H9 (cell line): ENCODE data around the gene RAB43. TPM values are rescaled to one million over a fixed set of nuclear protein-coding genes. Genes with fewer than 3 reads are reported as not detected.

Source experiments
- DNase-seq: peaks from one replicate; pipeline ENCODE4 v3.0.0-alpha.2; 2017
- H2AFZ ChIP-seq: one replicate; pipeline ENCODE4 v1.6.1; 2013; ENCODE audit warnings: mild to moderate bottlenecking, low read length, control low read depth, moderate library complexity
- H2AK5ac ChIP-seq: 2 replicates; pipeline ENCODE4 v1.6.1; 2013; ENCODE audit warnings: low read length, control low read depth, mixed read lengths; ENCODE audit not compliant: insufficient read length
- H2BK120ac ChIP-seq: one replicate; pipeline ENCODE4 v1.6.1; 2013; ENCODE audit warnings: low read depth, mild to moderate bottlenecking, low read length, control low read depth, inconsistent platforms; ENCODE audit not compliant: poor library complexity, severe bottlenecking
- H2BK12ac ChIP-seq: 2 replicates; pipeline ENCODE4 v1.6.1; 2013; ENCODE audit warnings: low read length, control low read depth, mixed read lengths, low read depth; ENCODE audit not compliant: insufficient read length
- H2BK15ac ChIP-seq: 2 replicates; pipeline ENCODE4 v1.6.1; 2013; ENCODE audit warnings: low read depth, low read length, control low read depth
- H2BK20ac ChIP-seq: one replicate; pipeline ENCODE4 v1.6.1; 2013; ENCODE audit warnings: low read depth, mild to moderate bottlenecking, low read length, control low read depth, inconsistent platforms; ENCODE audit not compliant: poor library complexity, severe bottlenecking
- H2BK5ac ChIP-seq: 2 replicates; pipeline ENCODE4 v1.6.1; 2013; ENCODE audit warnings: low read length, control low read depth, mixed read lengths; ENCODE audit not compliant: insufficient read length
- H3K14ac ChIP-seq: 2 replicates; pipeline ENCODE4 v1.6.1; 2013; ENCODE audit warnings: low read length, control low read depth; ENCODE audit not compliant: insufficient read depth
- H3K18ac ChIP-seq: 2 replicates; pipeline ENCODE4 v1.6.1; 2013; ENCODE audit warnings: low read depth, mild to moderate bottlenecking, mixed read lengths, low read length, control low read depth; ENCODE audit not compliant: insufficient read length
- H3K23ac ChIP-seq: 2 replicates; pipeline ENCODE4 v1.6.1; 2013; ENCODE audit warnings: low read length, control low read depth, mixed read lengths, low read depth; ENCODE audit not compliant: insufficient read length
- H3K23me2 ChIP-seq: 2 replicates; pipeline ENCODE4 v1.6.1; 2013; ENCODE audit warnings: low read depth, mild to moderate bottlenecking, mixed read lengths, low read length, control low read depth; ENCODE audit not compliant: insufficient read length, poor library complexity, severe bottlenecking
- H3K27ac ChIP-seq: 2 replicates; pipeline ENCODE4 v1.5.1; 2013; ENCODE audit warnings: low read length, control low read depth, mixed read lengths, low read depth; ENCODE audit not compliant: insufficient read length
- H3K27me3 ChIP-seq: 2 replicates; pipeline ENCODE4 v1.6.1; 2013; ENCODE audit warnings: low read length, control low read depth, inconsistent platforms; ENCODE audit not compliant: insufficient read depth
- H3K4ac ChIP-seq: 2 replicates; pipeline ENCODE4 v1.6.1; 2013; ENCODE audit warnings: low read depth, mild to moderate bottlenecking, control low read depth, inconsistent platforms, low read length, moderate library complexity
- H3K4me1 ChIP-seq: 2 replicates; pipeline ENCODE4 v1.6.1; 2013; ENCODE audit warnings: low read length, control low read depth, inconsistent platforms; ENCODE audit not compliant: insufficient read depth
- H3K4me2 ChIP-seq: 2 replicates; pipeline ENCODE4 v1.6.1; 2013; ENCODE audit warnings: low read length, control low read depth, mixed read lengths; ENCODE audit not compliant: insufficient read length, insufficient read depth
- H3K56ac ChIP-seq: 2 replicates; pipeline ENCODE4 v1.6.1; 2013; ENCODE audit warnings: low read depth, mild to moderate bottlenecking, mixed read lengths, low read length, control low read depth; ENCODE audit not compliant: insufficient read length
- H3K79me1 ChIP-seq: 2 replicates; pipeline ENCODE4 v1.6.1; 2013; ENCODE audit warnings: low read depth, mild to moderate bottlenecking, moderate library complexity, low read length, control low read depth, inconsistent platforms; ENCODE audit not compliant: insufficient read depth, poor library complexity, severe bottlenecking
- H3K79me2 ChIP-seq: 2 replicates; pipeline ENCODE4 v1.6.1; 2013; ENCODE audit warnings: low read length, control low read depth, inconsistent platforms; ENCODE audit not compliant: insufficient read depth
- H3K9ac ChIP-seq: 2 replicates; pipeline ENCODE4 v1.6.1; 2013; ENCODE audit warnings: low read length, control low read depth, mixed read lengths; ENCODE audit not compliant: insufficient read length; ENCODE audit errors: extremely low read depth
- H3K9me3 ChIP-seq: one replicate; pipeline ENCODE4 v1.6.1; 2013; ENCODE audit warnings: low read depth, low read length, inconsistent platforms; ENCODE audit not compliant: control insufficient read depth
- H3T11ph ChIP-seq: one replicate; pipeline ENCODE4 v1.6.1; 2013; ENCODE audit warnings: mild to moderate bottlenecking, low read length, control low read depth, inconsistent platforms
- H4K20me1 ChIP-seq: one replicate; pipeline ENCODE4 v1.6.1; 2013; ENCODE audit not compliant: control insufficient read depth, insufficient read length, insufficient read depth
- H4K5ac ChIP-seq: 2 replicates; pipeline ENCODE4 v1.6.1; 2013; ENCODE audit warnings: low read depth, mild to moderate bottlenecking, mixed read lengths, low read length, control low read depth; ENCODE audit not compliant: insufficient read length
- H4K8ac ChIP-seq: replicated peaks from 2 replicates; pipeline ENCODE4 v1.6.1; 2013; ENCODE audit warnings: low read length, control low read depth, mixed read lengths, low read depth; ENCODE audit not compliant: insufficient read length
- H4K91ac ChIP-seq: 2 replicates; pipeline ENCODE4 v1.6.1; 2013; ENCODE audit warnings: low read depth, mild to moderate bottlenecking, moderate library complexity, mixed read lengths, low read length, control low read depth; ENCODE audit not compliant: insufficient read length
- H3K27ac Mint-ChIP-seq, 3 experiments: 2 replicates in 2 of 3; 3 replicates in 1 of 3; pipeline ENCODE4 v1.8.0; 2020 to 2021; ENCODE audit warnings: mixed read lengths in 3 of 3, mild to moderate bottlenecking in 1 of 3, moderate library complexity in 1 of 3
- H3K27me3 Mint-ChIP-seq: 2 replicates; pipeline ENCODE4 v1.8.0; 2021; ENCODE audit warnings: low read depth, mild to moderate bottlenecking, moderate library complexity, mixed read lengths
- H3K36me3 Mint-ChIP-seq, 3 experiments: 2 replicates in 2 of 3; 3 replicates in 1 of 3; pipeline ENCODE4 v1.8.0; 2020 to 2021; ENCODE audit warnings: low read depth in 3 of 3, mixed read lengths in 3 of 3; ENCODE audit not compliant: insufficient read depth in 1 of 3
- H3K4me1 Mint-ChIP-seq, 2 experiments: 2 replicates each; pipeline ENCODE4 v1.8.0; 2020; ENCODE audit warnings: mixed read lengths in 2 of 2
- H3K4me3 Mint-ChIP-seq, 2 experiments: 2 replicates in 1 of 2; 3 replicates in 1 of 2; pipeline ENCODE4 v1.8.0; 2020 to 2021; ENCODE audit warnings: mild to moderate bottlenecking in 2 of 2, mixed read lengths in 2 of 2, moderate library complexity in 1 of 2
- H3K9me3 Mint-ChIP-seq, 2 experiments: 2 replicates in 1 of 2; 3 replicates in 1 of 2; pipeline ENCODE4 v1.8.0; 2020; ENCODE audit warnings: mild to moderate bottlenecking in 2 of 2, mixed read lengths in 2 of 2, moderate library complexity in 1 of 2
- CTCF ChIP-seq: fragments of 200-600 bp; sonication (generic); conservative IDR thresholded peaks from 3 replicates; pipeline ENCODE4 v1.8.0; 2021; ENCODE audit warnings: antibody characterized with exemption, mild to moderate bottlenecking
- WGBS: extraction: QIAGEN DNeasy Blood & Tissue Kit; methylation state at CpG from one replicate; pipeline ENCODE4 v1.1.7; 2013; ENCODE audit warnings: missing lambda C conversion rate, low lambda C conversion rate, mixed read lengths; ENCODE audit not compliant: insufficient read length; ENCODE audit errors: extremely low coverage; 5-methylcytosine and 5-hydroxymethylcytosine counted together
- total RNA-seq: library from RNA; stranded (reverse); gene quantifications from 2 replicates; pipeline ENCODE4 v1.2.1, GENCODE V29; 2021

RAB43 gene
- total RNA-seq, 1 experiment from 2014 or later = 13.6 TPM

GRCh38 chr3:129061023-129061887, 60.3 kb downstream of the RAB43 start:
- Histone ChIP-seq H3K79me2 (no peaks in the 10 kb centered on the region), H3K79me1 (no peaks in the 10 kb centered on the region), H3K23me2 (no peaks in the 10 kb centered on the region), H3K18ac (no peak overlapping the region), H3K9ac (no peak overlapping the region), H3K23ac (no peak overlapping the region), H3K56ac (no peak overlapping the region), H2BK15ac (no peak overlapping the region), H3K4ac (no peak overlapping the region), H4K8ac (no peak overlapping the region), H2BK5ac (no peak overlapping the region), H2AK5ac (no peak overlapping the region), H3K4me2 (no peak overlapping the region), H3K27me3 (no peaks in the 10 kb centered on the region), H3K4me1 (no peaks in the 10 kb centered on the region), H4K5ac (no peak overlapping the region), H4K91ac (no peak overlapping the region), H2AFZ (no peak overlapping the region), H2BK120ac (no peak overlapping the region), H3K27ac (no peak overlapping the region), H2BK12ac (no peak overlapping the region), H4K20me1 (no peaks in the 10 kb centered on the region), H3K9me3 (no peaks in the 10 kb centered on the region), H2BK20ac (no peak overlapping the region), H3T11ph (no peak overlapping the region), H3K14ac (no peak overlapping the region; the same call in 1 of the 2 replicates)
- Mint-ChIP-seq H3K9me3 (no peaks in the 10 kb centered on the region), H3K27ac (no peak overlapping the region), H3K4me3 (no peak overlapping the region), H3K4me1 (peaks cover 2 to 6% of the 10 kb centered on the region in 2 experiments; a peak in 3 of 4 replicates), H3K27me3 (peaks cover 7% of the 10 kb centered on the region), H3K36me3 (no peaks in the 10 kb centered on the region)
- TF ChIP-seq CTCF = no peak
- WGBS = no CpG with 5 or more reads among the region's 19 CpGs
- DNase-seq = no peak
